ENCODE measurements around the gene NELFA.

The NELFA gene

DNA sequence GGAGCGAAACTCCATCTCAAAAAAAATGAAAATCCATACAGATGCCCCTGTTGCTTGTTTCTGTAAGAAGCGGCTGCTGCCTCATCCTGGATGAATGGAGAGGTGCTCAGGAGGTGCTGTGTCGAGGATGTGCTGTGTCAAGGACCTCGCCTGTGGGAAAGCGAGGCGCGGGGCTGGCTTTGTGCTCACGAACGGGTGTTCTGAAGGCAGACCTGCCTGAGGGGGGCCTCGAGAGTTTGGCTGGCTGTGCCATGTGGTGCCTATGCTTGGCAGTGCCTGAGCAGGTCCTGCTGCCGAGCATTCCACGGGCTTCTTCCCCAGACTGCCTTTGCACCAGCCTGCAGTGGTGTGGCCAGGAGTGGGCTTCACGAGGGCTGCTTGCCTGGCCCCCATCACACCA, 76.0 kb downstream of the NELFA start:
- peaks cover 0 to 68% (median 42%) of the 10 kb centered on the region in 11 experiments; a peak in 16 of 22 replicates for H4K20me1 ChIP-seq
- TF ChIP-seq Cebpa-rat (IDR thresholded peaks at IDR 0.05): no peak
- H3K4me2 ChIP-seq: no peak overlapping the region
- H3K9ac ChIP-seq: no peak overlapping the region
- H3K36me3 ChIP-seq: peaks cover 63 to 99% (median 93%) of the 10 kb centered on the region in 11 experiments
- no peak overlapping the region for H3K27ac ChIP-seq
- H3K4me1 ChIP-seq: no peaks in the 10 kb centered on the region
- no peaks in the 10 kb centered on the region for H3K27me3 ChIP-seq
- no peaks in the 10 kb centered on the region for H3K9me3 ChIP-seq (replicated peaks in 1 of 11)
- no peak overlapping the region for H3K4me3 ChIP-seq
